GM18868 (cell line): ENCODE measurements around the gene RAMAC.
"Not testable (repeated sequence)": the region's sequence is repeated elsewhere in the genome, so short reads cannot be mapped to it uniquely, and the experiment has no call there.

Experiments
- ATAC-seq: cut with Tn5 transposase; IDR thresholded peaks from one replicate; pipeline ENCODE4 v1.9.1; 2021; ENCODE audit warnings: mild to moderate bottlenecking, moderate library complexity; ENCODE audit not compliant: unreplicated experiment

Gene RAMAC

GRCh38 chr15:82985688-82986441 is at the start of gene RAMAC:
Gene RAMAC (plus strand): TSS chr15:82986210. CDS start chr15:82989019, 2,809 bp downstream.
- peak; percentile 96 for ATAC-seq

GRCh38 chr15:82936966-82937711 is 48.9 kb upstream of the RAMAC start:
- ATAC-seq = no peak

- ATAC-seq = no peak
Measured at GRCh38 chr15:82937712-82938058, 48.3 kb upstream of the RAMAC start.

GRCh38 chr15:82939678-82940077 is 46.3 kb upstream of the RAMAC start:
- not testable (repeated sequence) for ATAC-seq

- ATAC-seq = no peak
Measured at GRCh38 chr15:82942691-82943090, 43.3 kb upstream of the RAMAC start.

- no peak for ATAC-seq
Measured at GRCh38 chr15:82943176-82943575, 42.8 kb upstream of the RAMAC start.

GRCh38 chr15:82944056-82944455 is 42.0 kb upstream of the RAMAC start:
- ATAC-seq = no peak

GRCh38 chr15:82944821-82945220 is 41.2 kb upstream of the RAMAC start:
- ATAC-seq = no peak

GRCh38 chr15:82945326-82945725 is 40.7 kb upstream of the RAMAC start:
- ATAC-seq = no peak

GRCh38 chr15:82946155-82946701 is 39.8 kb upstream of the RAMAC start:
- ATAC-seq = no peak

GRCh38 chr15:82950295-82950694 is 35.7 kb upstream of the RAMAC start:
- ATAC-seq = peak; percentile 21

GRCh38 chr15:82950746-82951370 is 35.2 kb upstream of the RAMAC start:
- ATAC-seq = peak; percentile 73

- ATAC-seq = no peak
Measured at GRCh38 chr15:82951472-82952157, 34.4 kb upstream of the RAMAC start.

GRCh38 chr15:82952158-82953081 is 33.6 kb upstream of the RAMAC start, which contains the start of gene HOMER2:
Gene HOMER2 (minus strand): TSS chr15:82952720. CDS start chr15:82952535, 185 bp downstream.
- no peak for ATAC-seq

GRCh38 chr15:82958638-82959037 is 27.4 kb upstream of the RAMAC start:
- no peak for ATAC-seq

GRCh38 chr15:82959423-82959822 is 26.6 kb upstream of the RAMAC start:
- no peak for ATAC-seq

GRCh38 chr15:82960766-82961165 is 25.2 kb upstream of the RAMAC start:
- ATAC-seq = no peak

GRCh38 chr15:82963471-82964341 is 22.3 kb upstream of the RAMAC start:
- no peak for ATAC-seq

GRCh38 chr15:82964890-82965289 is 21.1 kb upstream of the RAMAC start:
- ATAC-seq = no peak
